GM19351 (cell line): ENCODE measurements around the gene HLX.

Experiments
- ATAC-seq: cut with Tn5 transposase; IDR thresholded peaks from one replicate; pipeline ENCODE4 v1.9.1; 2021; ENCODE audit warnings: mild to moderate bottlenecking, moderate library complexity; ENCODE audit not compliant: unreplicated experiment

HLX gene

GRCh38 chr1:220922951-220923350 is 43.7 kb downstream of the HLX start:
- ATAC-seq, result no peak

GRCh38 chr1:220924331-220924970 is 45.2 kb downstream of the HLX start:
- no peak for ATAC-seq

DNA sequence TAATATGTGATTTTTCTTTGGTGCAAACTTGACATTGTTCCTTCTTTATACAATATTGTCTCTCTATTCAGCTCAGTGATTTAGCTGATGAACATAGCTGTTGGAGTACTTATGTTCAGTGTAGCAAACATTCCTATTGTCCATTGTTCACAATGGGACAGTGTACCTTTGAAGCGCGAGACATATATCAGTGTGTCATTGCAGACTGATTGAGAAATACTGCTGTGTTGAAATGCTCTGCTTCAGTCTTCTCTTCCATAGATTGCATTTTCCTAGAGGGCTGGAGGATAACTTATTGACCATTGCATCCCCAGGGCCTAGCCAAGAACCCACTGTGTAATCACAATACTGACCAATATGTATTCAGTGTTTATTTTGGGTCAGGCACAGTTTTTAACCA is 46.5 kb downstream of the HLX start:
- ATAC-seq, result no peak

DNA sequence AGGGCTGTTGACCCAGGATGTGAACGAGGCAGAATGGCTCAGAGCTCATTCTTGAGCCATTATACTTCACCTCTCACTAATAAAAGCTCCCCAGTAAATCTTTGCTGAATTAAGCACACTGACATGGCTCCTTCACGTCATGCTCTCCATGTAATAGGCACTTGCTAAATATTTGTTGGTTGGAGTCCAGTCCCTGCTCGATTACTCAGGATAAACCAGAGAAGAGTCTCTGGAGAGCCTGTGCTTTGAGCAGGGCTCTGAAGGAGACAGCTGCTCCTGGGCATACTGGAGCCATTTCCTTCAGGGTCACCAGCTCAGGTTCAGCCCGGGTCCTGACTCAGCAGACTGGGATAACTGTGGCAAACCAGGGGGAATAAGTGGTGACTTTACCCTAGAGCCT is 46.9 kb downstream of the HLX start:
- no peak for ATAC-seq

DNA sequence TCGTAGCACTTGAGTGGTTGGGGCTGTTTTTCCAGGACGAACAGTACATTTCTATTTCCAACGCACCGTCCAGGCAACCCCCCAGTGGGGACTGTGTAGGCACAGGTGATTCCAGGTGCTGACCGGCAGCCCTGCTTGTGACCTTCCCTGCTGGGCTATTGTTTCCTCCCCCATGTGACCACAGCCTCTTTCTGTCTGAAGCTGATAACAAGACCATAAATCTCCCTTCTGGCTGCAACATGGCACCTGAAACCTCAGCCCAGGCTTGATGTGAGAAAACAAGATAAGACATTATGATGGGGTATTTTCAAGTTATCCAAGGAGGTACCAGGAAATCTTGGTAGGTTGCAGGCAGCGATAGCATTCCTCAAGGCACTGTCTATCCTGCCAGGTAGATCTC is 48.2 kb downstream of the HLX start:
- ATAC-seq, result no peak

GRCh38 chr1:220928320-220928719 is 49.1 kb downstream of the HLX start:
- no peak for ATAC-seq

- ATAC-seq, result no peak
These were observed 49.6 kb downstream of the HLX start for GRCh38 chr1:220928725-220929300.

DNA sequence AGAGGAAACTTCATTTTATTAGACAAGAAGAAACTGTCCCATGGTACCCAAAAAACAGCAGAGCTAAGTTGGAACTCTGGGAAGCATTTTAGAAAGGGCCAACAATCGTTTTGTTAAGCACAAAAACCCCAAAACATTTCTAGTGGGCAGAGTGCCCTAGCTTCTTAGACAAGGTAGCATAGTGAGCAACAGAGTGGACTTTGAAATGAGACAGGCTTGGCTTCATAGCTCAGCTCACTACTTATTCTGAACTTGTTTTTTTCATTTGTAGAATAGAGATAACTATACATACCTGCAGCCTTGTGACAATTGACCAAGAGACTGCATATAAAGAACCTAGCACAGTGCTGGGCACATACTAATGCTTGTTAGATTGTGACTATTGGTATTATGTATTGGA is 50.1 kb downstream of the HLX start:
- ATAC-seq, result no peak
